GM23338 (cell line): ENCODE results near the gene EXOC3L1. TPM values are rescaled to one million over a fixed set of nuclear protein-coding genes. Genes with fewer than 3 reads are reported as not detected.

ENCODE experiments used
- ATAC-seq: fragments of 200-7000 bp; cut with Tn5 transposase; 3 replicates; pipeline ENCODE4 v1.9.1; 2020
- DNase-seq: peaks from one replicate; pipeline ENCODE4 v3.0.0-alpha.2; 2015; ENCODE audit warnings: low spot score
- H2AFZ ChIP-seq: fragments of 200-600 bp; sonication (generic); 2 replicates; pipeline ENCODE4 v1.8.0; 2016; ENCODE audit warnings: antibody characterized with exemption, mild to moderate bottlenecking, moderate library complexity
- H3F3A ChIP-seq: fragments of 200-600 bp; sonication (generic); replicated peaks from 2 replicates; pipeline ENCODE4 v1.8.0; 2017; ENCODE audit warnings: antibody characterized with exemption, mixed run types, low read depth
- H3K27ac ChIP-seq: fragments of 200-600 bp; sonication (generic); 2 replicates; pipeline ENCODE4 v1.6.1; 2016; ENCODE audit warnings: low read depth
- H3K27me3 ChIP-seq: fragments of 200-600 bp; sonication (generic); 2 replicates; pipeline ENCODE4 v1.8.0; 2016; ENCODE audit warnings: mild to moderate bottlenecking, mixed run types, moderate library complexity; ENCODE audit not compliant: insufficient read depth
- H3K36me3 ChIP-seq: fragments of 200-600 bp; sonication (generic); 2 replicates; pipeline ENCODE4 v1.8.0; 2016; ENCODE audit warnings: mild to moderate bottlenecking; ENCODE audit not compliant: insufficient read depth
- H3K4me1 ChIP-seq: fragments of 200-600 bp; sonication (generic); 2 replicates; pipeline ENCODE4 v1.8.0; 2016; ENCODE audit warnings: mild to moderate bottlenecking, moderate library complexity; ENCODE audit not compliant: insufficient read depth
- H3K4me2 ChIP-seq: fragments of 200-600 bp; sonication (generic); 2 replicates; pipeline ENCODE4 v1.7.1; 2017; ENCODE audit warnings: mixed run types
- H3K4me3 ChIP-seq: fragments of 200-600 bp; sonication (generic); 2 replicates; pipeline ENCODE4 v1.6.1; 2016; ENCODE audit warnings: mixed run types
- H3K79me2 ChIP-seq: fragments of 200-600 bp; sonication (generic); replicated peaks from 2 replicates; pipeline ENCODE4 v1.8.0; 2017; ENCODE audit warnings: mild to moderate bottlenecking; ENCODE audit not compliant: insufficient read depth
- H3K9me2 ChIP-seq: fragments of 200-600 bp; sonication (generic); 2 replicates; pipeline ENCODE4 v1.8.0; 2017; ENCODE audit not compliant: insufficient read depth
- H4K20me1 ChIP-seq: fragments of 200-600 bp; sonication (generic); replicated peaks from 2 replicates; pipeline ENCODE4 v1.8.0; 2017; ENCODE audit warnings: mild to moderate bottlenecking; ENCODE audit not compliant: insufficient read depth
- H3K27ac Mint-ChIP-seq: 2 replicates; pipeline ENCODE4 v1.8.0; 2020; ENCODE audit warnings: inconsistent platforms, mild to moderate bottlenecking, moderate library complexity, mixed read lengths
- H3K27me3 Mint-ChIP-seq: 3 replicates; pipeline ENCODE4 v1.8.0; 2022; ENCODE audit warnings: low read depth, mild to moderate bottlenecking, moderate library complexity, mixed read lengths, inconsistent platforms; ENCODE audit not compliant: insufficient read depth, poor library complexity
- H3K36me3 Mint-ChIP-seq: 3 replicates; pipeline ENCODE4 v1.8.0; 2021; ENCODE audit warnings: low read depth, mild to moderate bottlenecking, inconsistent platforms, moderate library complexity, mixed read lengths
- H3K4me1 Mint-ChIP-seq: 3 replicates; pipeline ENCODE4 v1.8.0; 2020; ENCODE audit warnings: mild to moderate bottlenecking, inconsistent platforms, mixed read lengths
- H3K4me3 Mint-ChIP-seq: 3 replicates; pipeline ENCODE4 v1.8.0; 2021; ENCODE audit warnings: moderate library complexity, mild to moderate bottlenecking, inconsistent platforms, mixed read lengths
- H3K9me3 Mint-ChIP-seq: 3 replicates; pipeline ENCODE4 v1.8.0; 2020; ENCODE audit warnings: moderate library complexity, mild to moderate bottlenecking, inconsistent platforms, mixed read lengths
- EZH2 ChIP-seq: fragments of 200-600 bp; sonication (generic); IDR thresholded peaks from one replicate; pipeline ENCODE4 v1.8.0; 2017; ENCODE audit warnings: antibody characterized with exemption, mild to moderate bottlenecking, low read depth; ENCODE audit not compliant: unreplicated experiment
- STAT1 ChIP-seq: IDR thresholded peaks from one replicate; pipeline ENCODE4 v1.6.1; 2016; ENCODE audit warnings: antibody characterized with exemption; ENCODE audit not compliant: unreplicated experiment
- ZNF331 ChIP-seq: fragments of 250-450 bp; sonication (Bioruptor Pico); IDR thresholded peaks from 2 replicates; pipeline ENCODE4 v1.5.0; 2020; ENCODE audit warnings: low read depth, mild to moderate bottlenecking, moderate library complexity
- polyA plus RNA-seq: library from polyadenylated mRNA; unstranded; fragments of >200 nt; fragmentation: Nextera tagmentation; extraction: Ambion mirVana; gene quantifications from 2 replicates; pipeline ENCODE4 v1.2.1, GENCODE V29; 2016
- total RNA-seq: library from RNA; depleted of rRNA; stranded (reverse); fragments of >200 nt; shearing (Covaris generic); gene quantifications from 2 replicates; pipeline ENCODE4 v1.2.3, GENCODE V29; 2014
- TF ChIP-seq, protein P1 (sequence below), 2 experiments: fragments of 200-600 bp in 1 of 2; sonication (generic) in 1 of 2; conservative IDR thresholded peaks; 2 replicates each; pipeline versions ENCODE4 v1.5.1 to v1.6.1; 2016 to 2017; ENCODE audit warnings: antibody characterized with exemption in 2 of 2, low read depth in 2 of 2, mild to moderate bottlenecking in 2 of 2, moderate library complexity in 1 of 2
- TF ChIP-seq, protein P2 (sequence below): IDR thresholded peaks from 2 replicates; pipeline ENCODE4 v1.6.1; 2016; ENCODE audit warnings: antibody characterized with exemption
- TF ChIP-seq, protein P3 (sequence below): IDR thresholded peaks from one replicate; pipeline ENCODE4 v1.6.1; 2018; ENCODE audit warnings: antibody characterized with exemption; ENCODE audit not compliant: unreplicated experiment

The EXOC3L1 gene
- total and polyA plus RNA-seq, 2 experiments from 2014 or later, result 1.1 to 2.3 TPM

DNA sequence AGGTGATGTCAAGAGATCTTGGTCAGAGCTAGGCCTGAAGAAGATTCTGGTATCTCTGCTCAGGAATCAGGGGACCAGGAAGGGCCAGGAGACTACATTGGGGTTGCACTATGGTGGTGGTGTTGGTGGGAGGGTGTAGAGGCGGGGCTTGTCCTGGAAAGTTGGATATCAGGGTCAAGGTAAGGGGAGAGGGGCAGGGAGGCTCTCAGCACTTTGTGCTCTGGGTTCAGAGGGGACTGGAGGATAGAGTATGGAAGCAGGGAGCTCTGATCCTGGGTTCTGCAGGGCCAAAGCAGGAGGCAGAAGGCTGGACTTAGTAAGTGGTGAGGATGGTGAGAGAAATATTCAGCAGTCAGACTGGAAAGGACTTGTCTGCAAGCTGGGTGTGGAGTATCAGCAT is 16.6 kb downstream of the EXOC3L1 start (continued):
- TF ChIP-seq, protein P1, sequence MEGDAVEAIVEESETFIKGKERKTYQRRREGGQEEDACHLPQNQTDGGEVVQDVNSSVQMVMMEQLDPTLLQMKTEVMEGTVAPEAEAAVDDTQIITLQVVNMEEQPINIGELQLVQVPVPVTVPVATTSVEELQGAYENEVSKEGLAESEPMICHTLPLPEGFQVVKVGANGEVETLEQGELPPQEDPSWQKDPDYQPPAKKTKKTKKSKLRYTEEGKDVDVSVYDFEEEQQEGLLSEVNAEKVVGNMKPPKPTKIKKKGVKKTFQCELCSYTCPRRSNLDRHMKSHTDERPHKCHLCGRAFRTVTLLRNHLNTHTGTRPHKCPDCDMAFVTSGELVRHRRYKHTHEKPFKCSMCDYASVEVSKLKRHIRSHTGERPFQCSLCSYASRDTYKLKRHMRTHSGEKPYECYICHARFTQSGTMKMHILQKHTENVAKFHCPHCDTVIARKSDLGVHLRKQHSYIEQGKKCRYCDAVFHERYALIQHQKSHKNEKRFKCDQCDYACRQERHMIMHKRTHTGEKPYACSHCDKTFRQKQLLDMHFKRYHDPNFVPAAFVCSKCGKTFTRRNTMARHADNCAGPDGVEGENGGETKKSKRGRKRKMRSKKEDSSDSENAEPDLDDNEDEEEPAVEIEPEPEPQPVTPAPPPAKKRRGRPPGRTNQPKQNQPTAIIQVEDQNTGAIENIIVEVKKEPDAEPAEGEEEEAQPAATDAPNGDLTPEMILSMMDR (conservative IDR thresholded peaks at IDR 0.05; ENCODE audit: low read depth in 2 of 2), result no peak
- TF ChIP-seq ZNF331 (CRISPR knock-in tag) (no peak), STAT1 (no peak), EZH2 (no peak)
- TF ChIP-seq, protein P2, sequence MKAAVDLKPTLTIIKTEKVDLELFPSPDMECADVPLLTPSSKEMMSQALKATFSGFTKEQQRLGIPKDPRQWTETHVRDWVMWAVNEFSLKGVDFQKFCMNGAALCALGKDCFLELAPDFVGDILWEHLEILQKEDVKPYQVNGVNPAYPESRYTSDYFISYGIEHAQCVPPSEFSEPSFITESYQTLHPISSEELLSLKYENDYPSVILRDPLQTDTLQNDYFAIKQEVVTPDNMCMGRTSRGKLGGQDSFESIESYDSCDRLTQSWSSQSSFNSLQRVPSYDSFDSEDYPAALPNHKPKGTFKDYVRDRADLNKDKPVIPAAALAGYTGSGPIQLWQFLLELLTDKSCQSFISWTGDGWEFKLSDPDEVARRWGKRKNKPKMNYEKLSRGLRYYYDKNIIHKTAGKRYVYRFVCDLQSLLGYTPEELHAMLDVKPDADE, result no peak

DNA sequence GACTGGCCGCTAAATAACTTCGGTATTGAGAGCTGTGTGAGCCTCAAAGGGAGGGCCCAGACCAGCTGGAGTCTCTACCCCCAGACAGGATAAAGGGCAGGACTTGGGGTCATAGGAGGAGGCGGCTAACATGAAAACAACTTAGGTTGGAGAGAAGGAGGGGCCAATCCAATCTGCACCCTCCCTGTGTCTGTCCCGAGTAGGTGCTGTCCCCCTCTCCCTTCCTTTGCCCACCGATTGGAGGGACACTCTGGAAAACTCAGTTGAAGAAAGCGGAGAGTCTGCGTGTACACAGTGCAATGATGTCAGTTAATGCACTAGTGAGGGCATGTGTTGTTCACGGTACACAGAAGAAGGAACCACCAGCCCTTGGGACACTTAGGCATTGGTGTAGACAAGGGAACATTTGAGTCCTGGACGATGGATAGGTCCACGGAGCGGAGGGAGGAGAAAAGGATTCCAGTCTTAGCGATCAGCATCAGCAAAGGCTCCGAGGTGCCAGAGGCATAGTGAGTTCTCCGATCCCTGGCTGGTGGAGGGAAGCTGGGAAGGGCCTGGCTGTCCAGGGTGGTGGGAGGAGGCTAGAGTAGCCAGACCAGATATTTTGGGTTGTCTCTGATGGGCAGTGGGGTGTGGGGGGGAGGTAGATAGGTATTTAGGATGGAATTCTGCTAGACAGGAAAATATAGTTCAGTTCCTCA is 18.8 kb downstream of the EXOC3L1 start:
- Histone ChIP-seq H3K27me3 (peaks cover 97% of the 10 kb centered on the region), H3K36me3 (no peaks in the 10 kb centered on the region), H3K79me2 (no peaks in the 10 kb centered on the region), H3K27ac (no peak overlapping the region), H4K20me1 (peaks cover 11% of the 10 kb centered on the region), H3K9me2 (no peaks in the 10 kb centered on the region), H3K4me3 (peak overlapping the region; percentile 69), H3K4me2 (peak overlapping the region; percentile 97), H3K4me1 (peaks cover 30% of the 10 kb centered on the region), H2AFZ (peak overlapping the region; percentile 94), H3F3A (peaks cover 23% of the 10 kb centered on the region; the same call in 1 of the 2 replicates)
- DNase-seq (no peak), ATAC-seq (peak; percentile 0; the same call in 2 of the 3 replicates)
- H3K27ac Mint-ChIP-seq, result no peak overlapping the region
- no peaks in the 10 kb centered on the region; the same call in 2 of the 3 replicates for H3K9me3 Mint-ChIP-seq
- TF ChIP-seq, protein P3, sequence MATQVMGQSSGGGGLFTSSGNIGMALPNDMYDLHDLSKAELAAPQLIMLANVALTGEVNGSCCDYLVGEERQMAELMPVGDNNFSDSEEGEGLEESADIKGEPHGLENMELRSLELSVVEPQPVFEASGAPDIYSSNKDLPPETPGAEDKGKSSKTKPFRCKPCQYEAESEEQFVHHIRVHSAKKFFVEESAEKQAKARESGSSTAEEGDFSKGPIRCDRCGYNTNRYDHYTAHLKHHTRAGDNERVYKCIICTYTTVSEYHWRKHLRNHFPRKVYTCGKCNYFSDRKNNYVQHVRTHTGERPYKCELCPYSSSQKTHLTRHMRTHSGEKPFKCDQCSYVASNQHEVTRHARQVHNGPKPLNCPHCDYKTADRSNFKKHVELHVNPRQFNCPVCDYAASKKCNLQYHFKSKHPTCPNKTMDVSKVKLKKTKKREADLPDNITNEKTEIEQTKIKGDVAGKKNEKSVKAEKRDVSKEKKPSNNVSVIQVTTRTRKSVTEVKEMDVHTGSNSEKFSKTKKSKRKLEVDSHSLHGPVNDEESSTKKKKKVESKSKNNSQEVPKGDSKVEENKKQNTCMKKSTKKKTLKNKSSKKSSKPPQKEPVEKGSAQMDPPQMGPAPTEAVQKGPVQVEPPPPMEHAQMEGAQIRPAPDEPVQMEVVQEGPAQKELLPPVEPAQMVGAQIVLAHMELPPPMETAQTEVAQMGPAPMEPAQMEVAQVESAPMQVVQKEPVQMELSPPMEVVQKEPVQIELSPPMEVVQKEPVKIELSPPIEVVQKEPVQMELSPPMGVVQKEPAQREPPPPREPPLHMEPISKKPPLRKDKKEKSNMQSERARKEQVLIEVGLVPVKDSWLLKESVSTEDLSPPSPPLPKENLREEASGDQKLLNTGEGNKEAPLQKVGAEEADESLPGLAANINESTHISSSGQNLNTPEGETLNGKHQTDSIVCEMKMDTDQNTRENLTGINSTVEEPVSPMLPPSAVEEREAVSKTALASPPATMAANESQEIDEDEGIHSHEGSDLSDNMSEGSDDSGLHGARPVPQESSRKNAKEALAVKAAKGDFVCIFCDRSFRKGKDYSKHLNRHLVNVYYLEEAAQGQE, result no peak
- TF ChIP-seq EZH2, result peak; percentile 79
- peak overlapping the region; percentile 79 for H3K4me3 Mint-ChIP-seq
- peaks cover 40% of the 10 kb centered on the region for H3K4me1 Mint-ChIP-seq
- no peaks in the 10 kb centered on the region; the same call in 2 of the 3 replicates for H3K36me3 Mint-ChIP-seq
- H3K27me3 Mint-ChIP-seq, result peaks cover 94% of the 10 kb centered on the region
